GM12873 (cell line): ENCODE measurements around the gene NOTCH1.

ENCODE experiments used
- TF ChIP-seq, protein P1 (sequence below): IDR thresholded peaks from 2 replicates; pipeline ENCODE4 v1.5.1; 2012; ENCODE audit warnings: low read depth, mild to moderate bottlenecking, moderate library complexity, low read length, control low read depth; ENCODE audit not compliant: insufficient read depth; ENCODE audit errors: missing control alignments

Gene NOTCH1

DNA sequence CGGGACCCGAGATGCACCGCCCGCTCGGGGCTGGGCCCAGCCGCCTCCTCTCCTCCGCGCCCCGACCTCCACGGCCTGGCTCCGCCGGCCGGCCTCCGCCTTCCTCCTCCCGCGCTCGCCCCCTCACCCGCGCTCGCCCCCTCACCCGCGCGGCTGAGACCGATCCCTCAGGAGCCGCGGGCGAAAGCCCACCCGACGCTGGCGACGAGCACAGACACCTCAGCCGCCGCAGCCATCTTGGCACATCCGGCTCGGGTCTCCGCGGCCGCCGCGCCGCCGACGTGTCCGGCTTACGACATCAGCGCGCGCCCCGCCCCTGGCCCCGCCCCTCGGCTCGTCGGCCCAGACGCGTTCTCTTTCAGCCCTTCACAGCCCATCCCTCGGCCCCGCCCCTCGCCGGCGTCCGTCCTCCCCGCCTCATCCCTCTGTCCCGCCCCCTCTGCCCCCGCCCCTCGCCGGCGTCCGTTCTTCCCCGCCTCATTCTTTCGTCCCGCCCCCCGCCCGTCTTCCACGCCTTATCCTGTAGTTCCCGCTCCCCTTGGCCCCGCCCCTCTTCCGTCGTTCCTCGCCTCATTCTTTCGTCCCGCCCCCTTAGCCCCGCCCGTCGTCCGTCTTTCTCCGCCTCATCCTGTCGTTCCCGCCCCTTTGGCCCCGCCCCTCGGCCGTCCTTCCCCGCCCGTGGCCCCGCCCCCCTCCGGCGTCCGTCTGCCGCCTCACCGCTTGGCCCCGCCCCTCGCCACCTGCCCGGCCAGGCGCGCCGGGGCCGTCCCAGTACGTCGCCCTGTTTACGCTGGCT lies 62.9 kb downstream of the NOTCH1 start, which contains the start of gene SEC16A:
Gene SEC16A, minus strand, starts transcription at position 248 of the 796 bp plus-strand sequence. CDS start 5,425 bp downstream, outside the sequence.
- TF ChIP-seq, protein P1, sequence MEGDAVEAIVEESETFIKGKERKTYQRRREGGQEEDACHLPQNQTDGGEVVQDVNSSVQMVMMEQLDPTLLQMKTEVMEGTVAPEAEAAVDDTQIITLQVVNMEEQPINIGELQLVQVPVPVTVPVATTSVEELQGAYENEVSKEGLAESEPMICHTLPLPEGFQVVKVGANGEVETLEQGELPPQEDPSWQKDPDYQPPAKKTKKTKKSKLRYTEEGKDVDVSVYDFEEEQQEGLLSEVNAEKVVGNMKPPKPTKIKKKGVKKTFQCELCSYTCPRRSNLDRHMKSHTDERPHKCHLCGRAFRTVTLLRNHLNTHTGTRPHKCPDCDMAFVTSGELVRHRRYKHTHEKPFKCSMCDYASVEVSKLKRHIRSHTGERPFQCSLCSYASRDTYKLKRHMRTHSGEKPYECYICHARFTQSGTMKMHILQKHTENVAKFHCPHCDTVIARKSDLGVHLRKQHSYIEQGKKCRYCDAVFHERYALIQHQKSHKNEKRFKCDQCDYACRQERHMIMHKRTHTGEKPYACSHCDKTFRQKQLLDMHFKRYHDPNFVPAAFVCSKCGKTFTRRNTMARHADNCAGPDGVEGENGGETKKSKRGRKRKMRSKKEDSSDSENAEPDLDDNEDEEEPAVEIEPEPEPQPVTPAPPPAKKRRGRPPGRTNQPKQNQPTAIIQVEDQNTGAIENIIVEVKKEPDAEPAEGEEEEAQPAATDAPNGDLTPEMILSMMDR: no peak

- TF ChIP-seq, protein P1: no peak
Measured at GRCh38 chr9:136482046-136482792, 63.6 kb downstream of the NOTCH1 start.

DNA sequence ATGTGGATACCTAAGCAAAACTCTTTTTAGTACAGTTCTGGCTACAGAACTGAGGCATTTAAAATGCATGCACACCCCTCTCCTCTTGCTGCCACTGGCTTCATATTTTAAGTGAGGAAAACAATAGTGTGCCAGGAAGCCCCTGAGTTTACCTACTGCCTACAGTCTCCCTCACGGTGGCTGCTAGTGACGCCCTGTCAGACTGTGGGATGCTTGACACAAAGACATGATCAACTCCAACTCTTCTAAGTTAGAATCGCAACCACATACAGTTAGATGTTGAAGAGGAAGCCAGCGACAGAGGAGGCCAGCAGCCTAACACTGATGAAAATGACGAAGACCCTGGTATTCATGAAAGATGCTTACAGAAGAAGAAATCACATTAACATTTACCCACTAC lies 64.3 kb downstream of the NOTCH1 start:
- TF ChIP-seq, protein P1: no peak

GRCh38 chr9:136476369-136477150 lies 69.3 kb downstream of the NOTCH1 start:
- TF ChIP-seq, protein P1: no peak

GRCh38 chr9:136474974-136475865 lies 70.6 kb downstream of the NOTCH1 start:
- TF ChIP-seq, protein P1: no peak

DNA sequence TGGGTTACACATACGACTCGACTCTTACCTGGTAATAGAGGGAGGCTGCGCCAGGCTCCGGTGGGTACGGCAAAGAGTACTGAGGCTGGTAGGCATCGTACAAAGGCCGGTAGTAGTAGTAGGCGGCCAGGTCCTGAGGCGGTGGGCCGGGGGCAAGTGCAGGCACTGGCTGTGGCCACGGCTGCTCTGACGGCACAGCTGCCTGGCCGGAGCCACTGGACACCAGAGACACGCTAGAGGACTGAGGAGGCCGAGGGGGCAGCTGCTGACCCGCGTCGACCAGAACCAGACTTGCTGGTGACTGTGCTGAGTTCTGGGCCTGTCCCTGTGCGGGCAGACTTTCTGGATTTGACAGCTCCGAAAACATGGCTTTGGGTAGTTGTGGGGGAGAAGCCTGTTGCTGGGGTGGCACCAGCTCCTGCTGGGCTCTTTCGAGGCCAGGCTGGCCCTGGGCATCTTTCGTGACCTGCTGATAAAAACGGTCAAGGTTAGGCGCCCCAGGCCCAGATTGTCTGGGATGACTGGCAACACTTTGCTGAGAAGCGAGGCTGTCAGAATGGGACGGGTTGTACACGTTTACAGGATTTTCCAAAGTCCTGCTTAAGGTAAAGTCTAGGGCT lies 71.7 kb downstream of the NOTCH1 start:
- TF ChIP-seq, protein P1: no peak
